Spinal cord (tissue), 10 donors: ENCODE data around the gene MLH3. TPM values are rescaled to one million over a fixed set of nuclear protein-coding genes. Genes with fewer than 3 reads are reported as not detected.

Experiments
- DNase-seq, 6 donors: peaks; one replicate each; pipeline versions ENCODE4 v3.0.0 to v3.0.0-alpha.2; 2013 to 2015; ENCODE audit warnings: low spot score in 6 of 6, low read depth in 4 of 6
- H3K27ac ChIP-seq: one replicate; pipeline ENCODE4 v1.5.1; 2013; ENCODE audit warnings: low read depth, low read length, control low read depth
- H3K27me3 ChIP-seq: one replicate; pipeline ENCODE4 v1.6.1; 2013; ENCODE audit warnings: low read length; ENCODE audit not compliant: control insufficient read depth, insufficient read depth
- H3K36me3 ChIP-seq: one replicate; pipeline ENCODE4 v1.6.1; 2013; ENCODE audit warnings: low read length; ENCODE audit not compliant: control insufficient read depth, insufficient read depth
- H3K4me1 ChIP-seq: one replicate; pipeline ENCODE4 v1.6.1; 2013; ENCODE audit warnings: low read length; ENCODE audit not compliant: control insufficient read depth, insufficient read depth
- H3K4me3 ChIP-seq: one replicate; pipeline ENCODE4 v1.5.1; 2013; ENCODE audit warnings: low read depth, low read length, control low read depth
- H3K9me3 ChIP-seq: one replicate; pipeline ENCODE4 v1.6.1; 2013; ENCODE audit warnings: low read length; ENCODE audit not compliant: control insufficient read depth, insufficient read depth
- WGBS: methylation state at CpG from one replicate; pipeline ENCODE4 v1.1.5; 2013; ENCODE audit warnings: missing lambda C conversion rate; ENCODE audit not compliant: insufficient coverage; 5-methylcytosine and 5-hydroxymethylcytosine counted together
- polyA plus RNA-seq, 2 donors: library from polyadenylated mRNA; unstranded; fragments of 120-200 nt; gene quantifications; one replicate each; pipeline ENCODE4 v1.2.1, GENCODE V29; 2013; ENCODE audit not compliant: insufficient read length in 2 of 2
- total RNA-seq, 2 donors: library from RNA; depleted of rRNA in 1 of 2; stranded (reverse); fragments of 120-200 nt in 1 of 2; fragments of >200 nt in 1 of 2; gene quantifications; one replicate each; pipeline versions ENCODE4 v1.2.3 to v1.2.4, GENCODE V29; 2013 to 2014
- donor health status: healthy.

The MLH3 gene
- total and polyA plus RNA-seq, 4 donors, result 21.4 to 65.8 (median 39.5) TPM

DNA sequence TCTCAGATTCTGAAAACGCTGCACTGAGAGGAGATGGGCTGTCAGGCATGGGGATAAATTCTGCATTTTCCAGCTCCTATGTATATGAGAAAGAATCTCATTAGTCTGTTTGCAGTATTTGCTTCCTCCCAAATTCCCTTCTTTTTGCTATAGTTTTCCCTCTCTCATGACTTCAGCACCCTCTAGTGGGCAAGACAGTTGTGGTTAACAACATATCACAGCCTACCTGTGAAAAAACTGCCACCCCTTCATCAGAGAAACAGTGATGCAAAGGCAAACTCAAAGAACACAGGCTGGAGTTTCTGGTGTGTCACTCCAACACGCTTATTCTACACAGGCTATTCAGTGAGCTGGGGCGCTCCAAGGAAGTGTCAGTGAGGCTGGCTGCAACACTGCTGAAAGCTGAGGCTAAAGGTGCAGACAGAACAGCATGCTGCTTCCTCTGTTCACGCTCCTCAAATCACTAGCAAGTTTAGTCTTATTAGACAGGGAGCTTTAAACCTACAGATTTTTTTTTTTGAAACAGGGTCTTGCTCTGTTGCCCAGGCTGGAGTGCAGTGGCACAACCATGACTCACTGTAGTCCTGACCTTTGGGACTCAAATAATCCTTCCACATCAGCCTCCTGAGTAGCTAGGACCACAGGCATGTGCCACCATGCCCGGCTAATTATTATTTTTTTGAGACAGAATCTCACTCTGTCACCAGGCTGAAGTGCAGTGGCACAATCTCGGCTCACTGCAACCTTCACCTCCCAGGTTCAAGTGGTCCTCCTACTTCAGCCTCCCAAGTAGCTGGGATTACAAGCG lies 37.5 kb upstream of the MLH3 start:
- Histone ChIP-seq H3K9me3 (no peaks in the 10 kb centered on the region), H3K4me3 (no peak overlapping the region), H3K27ac (no peak overlapping the region), H3K4me1 (no peaks in the 10 kb centered on the region), H3K27me3 (no peaks in the 10 kb centered on the region), H3K36me3 (peaks cover 49% of the 10 kb centered on the region)
- 79% methylated on average over 4 of the region's 7 CpGs for WGBS
- DNase-seq, result peak in 5 of 6 donors; percentile 40 to 89 (median 61)

DNA sequence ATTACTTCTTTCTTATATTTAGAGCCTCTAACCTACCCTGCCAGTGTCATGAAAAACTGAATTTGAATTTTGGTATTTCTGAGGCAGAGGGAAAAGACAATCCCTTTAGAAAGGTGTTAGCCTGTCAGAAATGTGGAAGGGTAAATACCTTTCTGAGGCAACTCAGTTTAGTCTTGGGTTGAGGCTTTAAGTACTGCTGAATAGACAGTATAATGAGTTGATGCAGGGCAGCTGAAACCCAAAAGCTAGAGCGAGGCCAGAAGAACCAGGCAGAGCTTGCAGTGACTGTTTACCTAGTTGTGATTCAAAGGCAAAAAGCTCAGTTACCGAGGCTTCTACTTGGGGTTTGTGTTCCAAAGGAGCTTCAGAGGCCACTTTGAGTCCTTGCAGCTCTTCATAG lies 36.9 kb upstream of the MLH3 start:
- Histone ChIP-seq H3K4me1 (no peaks in the 10 kb centered on the region), H3K4me3 (no peak overlapping the region), H3K9me3 (no peaks in the 10 kb centered on the region), H3K27ac (no peak overlapping the region), H3K27me3 (no peaks in the 10 kb centered on the region), H3K36me3 (peaks cover 50% of the 10 kb centered on the region)
- 92% methylated on average over 2 of the region's 2 CpGs for WGBS
- DNase-seq, result no peak

GRCh38 chr14:75084513-75084912 lies 33.2 kb upstream of the MLH3 start:
- H3K36me3 ChIP-seq, result peaks cover 50% of the 10 kb centered on the region
- H3K4me1 ChIP-seq, result peaks cover 3% of the 10 kb centered on the region
- H3K27ac ChIP-seq, result no peak overlapping the region
- 83% methylated on average over 3 of the region's 5 CpGs for WGBS
- no peaks in the 10 kb centered on the region for H3K27me3 ChIP-seq
- no peak overlapping the region for H3K4me3 ChIP-seq
- no peaks in the 10 kb centered on the region for H3K9me3 ChIP-seq
- DNase-seq, result peak in 1 of 6 donors; percentile 44

DNA sequence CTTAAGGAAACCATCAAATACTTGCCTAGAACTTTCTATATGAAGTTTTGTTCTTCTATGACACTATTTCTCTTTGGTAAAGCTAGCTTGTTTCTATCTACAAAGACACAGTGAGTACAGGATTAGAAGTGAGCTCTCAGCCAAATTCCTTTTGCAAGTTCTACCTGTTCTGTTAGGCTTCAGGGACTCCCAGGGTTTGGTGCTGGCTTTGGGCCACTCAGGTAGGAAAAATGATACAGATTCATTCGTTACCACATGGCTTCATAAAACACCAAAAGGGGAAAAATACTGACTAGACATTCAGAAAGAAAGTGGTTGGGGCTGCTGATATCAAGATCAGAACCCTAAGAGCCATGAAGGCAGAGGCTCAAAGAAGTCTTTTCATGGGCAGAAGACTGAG lies 32.0 kb upstream of the MLH3 start:
- Histone ChIP-seq H3K4me3 (no peak overlapping the region), H3K4me1 (peaks cover 3% of the 10 kb centered on the region), H3K27me3 (no peaks in the 10 kb centered on the region), H3K27ac (no peak overlapping the region), H3K36me3 (peaks cover 50% of the 10 kb centered on the region), H3K9me3 (no peaks in the 10 kb centered on the region)
- DNase-seq, result no peak
- no CpG with 5 or more reads among the region's 1 CpG for WGBS

DNA sequence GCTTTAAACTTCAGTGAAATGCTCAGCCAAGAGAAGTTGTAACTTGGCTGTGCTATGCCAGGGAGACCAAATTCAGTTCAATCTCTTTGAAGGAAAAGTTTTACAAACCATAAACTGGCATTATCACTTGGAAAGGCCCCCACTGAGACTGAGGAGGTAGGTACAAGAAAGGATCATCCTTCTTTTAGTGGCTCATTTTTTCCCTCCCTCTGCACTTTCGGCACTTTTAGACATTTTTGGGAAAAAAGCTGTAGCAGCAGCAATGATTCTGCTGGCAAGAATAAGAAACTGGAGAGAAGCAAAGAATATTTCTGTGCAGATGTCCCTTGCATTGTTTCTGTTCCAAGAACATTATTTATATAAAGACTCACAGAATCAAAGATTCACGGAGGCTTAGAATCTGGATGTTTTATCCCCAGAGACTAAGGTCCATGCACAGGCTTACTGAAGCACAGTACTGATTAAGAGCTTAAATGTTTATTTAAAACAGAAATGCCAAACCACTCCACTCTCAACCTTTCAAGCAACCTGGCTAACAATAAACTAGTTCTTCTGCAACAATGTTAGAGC lies 30.5 kb upstream of the MLH3 start:
- H3K27ac ChIP-seq, result peak overlapping the region; percentile 13

GRCh38 chr14:75079521-75079920 lies 28.3 kb upstream of the MLH3 start:
- H3K4me3 ChIP-seq, result no peak overlapping the region
- H3K27ac ChIP-seq, result no peak overlapping the region
- WGBS, result 100% methylated on average over 2 of the region's 4 CpGs
- H3K36me3 ChIP-seq, result peaks cover 19% of the 10 kb centered on the region
- H3K27me3 ChIP-seq, result no peaks in the 10 kb centered on the region
- no peaks in the 10 kb centered on the region for H3K9me3 ChIP-seq
- no peak for DNase-seq
- H3K4me1 ChIP-seq, result peaks cover 3% of the 10 kb centered on the region

More for the DNA sequence above, 30.5 kb upstream of the MLH3 start:
- Histone ChIP-seq H3K27me3 (no peaks in the 10 kb centered on the region), H3K36me3 (peaks cover 37% of the 10 kb centered on the region), H3K9me3 (no peaks in the 10 kb centered on the region), H3K4me1 (peaks cover 3% of the 10 kb centered on the region), H3K4me3 (no peak overlapping the region)
- peak in 1 of 6 donors; percentile 32 for DNase-seq
- WGBS, result no CpG with 5 or more reads among the region's 2 CpGs

DNA sequence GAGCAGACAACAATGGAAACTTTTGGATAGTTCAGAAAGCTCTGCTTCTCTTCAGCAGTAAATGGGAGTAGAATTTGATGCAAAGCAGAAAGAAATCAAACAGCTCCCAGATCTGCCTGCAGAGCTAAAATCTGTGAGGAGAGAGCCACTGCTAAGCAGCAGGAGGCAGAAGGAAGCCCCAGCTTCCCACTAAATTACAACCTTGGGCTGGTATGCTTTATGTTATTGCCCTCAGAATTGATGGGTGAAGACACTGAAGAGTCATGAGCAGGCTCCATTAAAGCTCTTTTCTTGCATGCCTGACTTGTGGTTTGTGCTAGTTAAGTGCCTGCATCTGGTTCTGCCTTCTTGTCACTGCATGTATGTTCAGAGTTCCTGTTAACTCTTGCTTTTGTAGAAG lies 26.5 kb upstream of the MLH3 start:
- no peak for DNase-seq
- Histone ChIP-seq H3K27me3 (no peaks in the 10 kb centered on the region), H3K36me3 (peaks cover 6% of the 10 kb centered on the region), H3K27ac (no peak overlapping the region), H3K4me1 (peaks cover 3% of the 10 kb centered on the region), H3K9me3 (no peaks in the 10 kb centered on the region), H3K4me3 (no peak overlapping the region)

GRCh38 chr14:75070383-75070782 lies 19.1 kb upstream of the MLH3 start:
- Histone ChIP-seq H3K27ac (peak overlapping the region; percentile 88), H3K36me3 (no peaks in the 10 kb centered on the region), H3K4me3 (no peak overlapping the region), H3K4me1 (peaks cover 20% of the 10 kb centered on the region), H3K9me3 (no peaks in the 10 kb centered on the region), H3K27me3 (no peaks in the 10 kb centered on the region)
- 80% methylated on average over 9 of the region's 9 CpGs for WGBS
- no peak for DNase-seq

GRCh38 chr14:75069811-75070145 lies 18.5 kb upstream of the MLH3 start:
- Histone ChIP-seq H3K9me3 (no peaks in the 10 kb centered on the region), H3K27me3 (no peaks in the 10 kb centered on the region), H3K4me3 (peak overlapping the region; percentile 64), H3K36me3 (no peaks in the 10 kb centered on the region), H3K27ac (peak overlapping the region; percentile 88), H3K4me1 (peaks cover 20% of the 10 kb centered on the region)
- WGBS, result 10% methylated on average over 12 of the region's 12 CpGs
- no peak for DNase-seq
